Keratinocyte (primary cell): ENCODE results near the gene RAMACL.

Experiments
- CTCF ChIP-seq, 3 experiments: IDR thresholded peaks in 1 of 3; conservative IDR thresholded peaks in 1 of 3; optimal IDR thresholded peaks in 1 of 3; 2 replicates in 2 of 3; 3 replicates in 1 of 3; pipeline versions ENCODE3 to v1.5.1; 2011; ENCODE audit warnings: low read length in 3 of 3, mild to moderate bottlenecking in 3 of 3, moderate library complexity in 2 of 3, control low read depth in 1 of 3, inconsistent platforms in 1 of 3; ENCODE audit not compliant: insufficient read depth in 2 of 3; ENCODE audit errors: extremely low read depth in 1 of 3
- EZH2 ChIP-seq: IDR thresholded peaks from one replicate; pipeline ENCODE4 v1.6.1; 2012; ENCODE audit warnings: inconsistent platforms, mild to moderate bottlenecking, low read length, moderate library complexity

GRCh38 chr6:166582258-166582657, 4.2 kb downstream of the RAMACL start:
- no peak for TF ChIP-seq CTCF (optimal IDR thresholded peaks at IDR 0.05 in 1 of 3, IDR thresholded peaks at IDR 0.05 in 1 of 3, conservative IDR thresholded peaks at IDR 0.05 in 1 of 3; ENCODE audit: extremely low read depth in 1 of 3, insufficient read depth in 2 of 3, low read length in 3 of 3)
- no peak for TF ChIP-seq EZH2
